Measurements from ENCODE around the gene COL1A1.

COL1A1 gene

GRCh38 chr17:50213026-50214022 is 11.9 kb upstream of the COL1A1 start:
- peak; percentile 13 for DNase-seq

GRCh38 chr17:50212121-50212843 is 10.9 kb upstream of the COL1A1 start:
- no peak for DNase-seq

DNA sequence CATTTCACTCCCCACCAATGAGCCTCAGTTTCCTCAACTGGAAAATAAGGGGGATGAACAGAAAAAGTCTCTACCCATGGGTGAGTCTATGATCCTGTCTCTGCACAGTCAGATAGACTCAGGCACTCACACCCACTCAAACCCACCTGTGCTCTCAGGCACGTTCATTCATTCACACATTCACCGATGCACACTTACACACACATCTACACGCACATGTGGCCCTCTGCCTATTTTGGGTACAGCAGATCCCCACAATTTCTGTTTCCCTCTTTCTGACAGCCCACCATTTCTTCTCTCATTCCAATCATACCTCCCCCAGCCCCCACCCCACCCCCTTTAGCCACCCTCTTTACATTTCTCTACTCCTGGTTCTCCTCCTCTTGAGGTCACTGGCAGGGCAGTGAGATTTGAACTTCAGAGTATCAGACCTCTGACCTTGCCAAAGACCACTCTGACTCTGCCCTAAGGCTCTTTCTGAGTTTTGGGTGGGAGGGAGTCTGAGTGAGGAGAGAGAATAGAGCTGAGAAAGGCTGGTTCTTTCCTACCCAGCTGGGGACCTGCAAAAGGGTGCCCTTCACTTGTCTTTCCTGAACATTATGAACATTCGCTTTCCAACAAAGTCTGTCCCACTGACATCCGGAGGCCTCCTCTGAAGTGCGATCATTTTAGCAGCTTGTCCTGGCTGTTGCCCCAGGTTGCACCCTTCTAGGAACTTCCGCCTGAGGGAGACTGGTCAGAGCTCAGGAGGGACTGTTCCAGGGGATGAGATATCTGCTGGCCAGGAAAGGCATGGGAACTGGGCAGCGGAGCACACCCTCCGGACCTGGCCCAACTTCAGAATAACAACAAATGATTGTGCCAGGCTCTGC is 10.1 kb upstream of the COL1A1 start:
- DNase-seq: no peak

GRCh38 chr17:50210240-50211225 is 9.1 kb upstream of the COL1A1 start:
- DNase-seq: no peak

GRCh38 chr17:50209472-50210239 is 8.2 kb upstream of the COL1A1 start:
- no peak for DNase-seq

- DNase-seq: no peak
Observed at GRCh38 chr17:50209133-50209471, 7.7 kb upstream of the COL1A1 start.

- no peak for DNase-seq
Observed at GRCh38 chr17:50208611-50209061, 7.2 kb upstream of the COL1A1 start.

GRCh38 chr17:50207792-50208567 is 6.5 kb upstream of the COL1A1 start:
- DNase-seq: no peak

- DNase-seq: no peak
Observed at GRCh38 chr17:50207315-50207714, 5.9 kb upstream of the COL1A1 start.

- peak; percentile 17 for DNase-seq
Observed at GRCh38 chr17:50206604-50207293, 5.3 kb upstream of the COL1A1 start.

DNA sequence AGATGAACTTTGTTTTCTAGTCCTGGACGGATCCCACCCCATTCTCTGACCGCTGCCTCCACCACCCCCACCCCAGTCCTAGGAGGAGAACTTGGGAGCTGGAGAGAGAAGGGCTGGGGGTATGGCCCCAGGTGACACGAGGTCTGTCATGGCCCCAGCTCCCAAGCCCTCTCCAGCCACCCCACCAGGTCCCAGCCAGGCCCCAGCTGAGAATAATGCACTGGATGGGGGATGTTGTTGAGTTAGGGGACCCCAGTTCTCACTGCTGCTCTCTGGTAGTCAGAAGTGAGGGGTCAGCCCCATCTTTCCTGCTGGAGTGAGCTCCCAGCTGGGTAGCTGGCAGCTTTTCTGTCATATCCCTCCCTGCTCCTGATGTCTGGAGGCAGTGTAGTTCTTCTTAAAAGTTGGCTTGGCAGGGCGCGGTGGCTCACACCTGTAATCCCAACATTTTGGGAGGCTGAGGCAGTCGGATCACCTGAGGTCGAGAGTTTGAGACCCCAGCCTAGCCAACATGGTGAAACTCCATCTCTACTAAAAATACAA is 4.6 kb upstream of the COL1A1 start:
- DNase-seq: no peak

- DNase-seq: no peak
Observed at GRCh38 chr17:50205111-50205962, 3.9 kb upstream of the COL1A1 start.

DNA sequence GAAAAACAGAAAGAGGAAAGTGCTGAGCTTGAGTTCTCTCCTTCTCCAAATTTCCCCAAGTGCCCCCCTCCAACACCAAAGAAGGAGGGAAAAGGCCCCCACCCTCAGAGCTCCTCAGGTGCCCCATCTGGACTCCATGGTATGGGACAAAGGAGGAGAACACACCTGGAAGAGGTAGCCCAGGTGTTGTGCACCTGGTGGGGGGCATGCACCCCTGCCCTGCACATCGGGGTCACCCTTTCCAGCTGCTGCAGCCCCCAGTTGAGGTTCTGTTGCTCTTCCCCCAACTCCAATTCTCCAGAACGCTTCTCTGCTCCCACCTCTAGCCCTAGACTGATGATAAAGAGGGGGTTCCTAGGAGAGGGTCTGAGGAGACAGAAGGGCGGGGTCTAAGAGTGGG is 3.0 kb upstream of the COL1A1 start:
- DNase-seq: no peak

DNA sequence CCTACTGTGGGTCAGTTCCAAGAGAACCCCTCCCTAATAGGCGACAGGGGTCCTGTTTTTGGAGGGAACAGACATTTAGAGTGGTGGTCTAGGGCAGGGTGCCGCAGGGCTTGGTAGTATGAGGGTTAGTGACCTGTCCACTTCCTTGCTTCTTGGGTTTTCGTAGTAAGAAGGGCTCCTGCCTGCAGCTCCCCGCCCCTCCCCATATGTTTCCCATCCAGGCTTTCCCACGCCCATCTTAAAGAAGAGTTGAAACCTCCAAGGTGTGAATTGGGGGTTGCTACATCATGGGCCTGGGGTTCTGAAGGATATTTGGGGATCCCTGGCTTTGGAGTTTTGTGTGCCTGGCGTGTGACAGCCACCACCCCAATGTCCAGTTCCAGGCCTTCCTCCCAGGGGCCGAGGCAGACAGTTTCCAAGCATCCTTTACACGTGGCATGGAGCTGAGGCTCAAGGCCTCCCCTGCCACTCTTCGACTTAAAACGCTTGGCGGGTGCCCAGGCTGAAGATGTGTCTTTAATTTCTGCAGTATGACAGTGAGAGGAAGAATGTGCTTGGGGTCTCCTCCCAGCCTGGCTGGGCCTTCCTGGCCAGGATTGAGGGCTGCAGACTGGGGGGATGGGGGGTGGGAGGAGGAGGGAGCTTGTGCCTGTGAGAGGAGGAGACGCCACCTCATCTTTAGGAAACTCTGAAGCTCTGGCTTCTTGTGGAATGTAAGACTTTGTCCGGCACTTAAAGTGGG is 2.3 kb upstream of the COL1A1 start:
- DNase-seq: no peak

GRCh38 chr17:50203086-50203485 is 1.7 kb upstream of the COL1A1 start:
- DNase-seq: no peak

DNA sequence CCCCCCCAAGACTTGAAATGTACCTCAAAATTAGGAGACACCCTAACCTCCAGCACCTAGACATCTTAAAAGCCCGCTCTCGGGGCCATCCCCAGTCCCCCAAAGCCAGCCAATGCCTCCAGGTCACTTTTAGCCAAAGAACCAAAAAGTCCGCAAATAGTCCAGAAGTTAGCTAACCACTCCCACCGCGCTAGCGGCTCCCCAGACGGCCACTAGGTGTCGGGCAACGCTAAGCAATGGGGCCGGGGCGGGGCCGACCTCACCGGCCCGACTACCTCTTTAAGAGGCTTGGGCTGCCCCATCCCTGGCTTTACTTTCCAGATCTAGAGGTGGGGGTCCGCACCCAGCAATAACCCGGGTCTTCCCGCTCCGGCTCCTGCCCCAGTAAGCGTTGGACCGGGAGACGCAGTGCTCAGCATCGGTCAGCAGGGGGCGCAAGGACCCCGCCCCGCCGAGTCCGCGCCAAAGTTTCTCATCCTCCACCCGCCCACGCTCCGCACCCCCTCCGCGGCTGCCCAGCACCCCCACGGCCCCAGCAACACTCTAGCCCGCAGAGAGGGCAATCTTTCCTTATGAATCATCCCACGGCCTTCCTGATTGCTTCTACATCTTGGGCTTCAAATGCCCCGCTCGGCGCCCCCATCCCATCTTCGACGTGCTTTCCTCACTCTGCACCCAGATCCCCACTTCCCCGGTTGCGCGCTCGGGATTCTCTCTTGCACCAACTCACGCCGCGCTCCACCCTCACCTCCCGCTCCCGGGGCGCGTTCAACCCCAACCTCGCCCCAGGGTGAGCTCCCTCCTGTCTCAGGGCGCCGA is 765 bp downstream of the COL1A1 start:
- DNase-seq: peak; percentile 86

All from CD4-positive, alpha-beta T cell treated with Interleukin-17A for 4 hours (primary cell).